22Rv1 (cell line): ENCODE results near the gene FAM174A.

Source experiments
- ZFX ChIP-seq: fragments of 450-650 bp; IDR thresholded peaks from 2 replicates; pipeline ENCODE4 v1.6.1; 2017; ENCODE audit warnings: antibody characterized with exemption, borderline replicate concordance
- TF ChIP-seq, protein P1 (sequence below): fragments of 450-650 bp; IDR thresholded peaks from 2 replicates; pipeline ENCODE4 v1.5.1; 2017; ENCODE audit warnings: mild to moderate bottlenecking

DNA sequence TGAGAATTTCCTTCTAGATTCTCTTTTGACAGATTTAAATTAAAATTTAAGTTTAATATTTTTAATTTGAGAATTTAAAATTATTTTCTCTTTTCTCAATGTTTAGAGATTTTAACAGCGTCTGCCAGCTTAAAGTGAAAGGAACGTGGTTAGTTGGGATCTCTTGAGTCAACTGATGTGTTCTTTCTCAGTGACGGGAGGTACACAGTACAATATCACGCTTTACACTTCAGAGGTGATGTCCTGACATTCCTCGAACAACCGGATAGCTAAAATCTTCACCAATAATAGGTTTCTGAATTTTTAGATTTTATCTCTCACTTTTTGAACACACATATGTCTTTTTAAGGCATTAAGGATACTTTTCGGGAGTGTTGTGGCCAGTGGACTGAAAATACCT lies 81.1 kb downstream of the FAM174A start:
- TF ChIP-seq, protein P1, sequence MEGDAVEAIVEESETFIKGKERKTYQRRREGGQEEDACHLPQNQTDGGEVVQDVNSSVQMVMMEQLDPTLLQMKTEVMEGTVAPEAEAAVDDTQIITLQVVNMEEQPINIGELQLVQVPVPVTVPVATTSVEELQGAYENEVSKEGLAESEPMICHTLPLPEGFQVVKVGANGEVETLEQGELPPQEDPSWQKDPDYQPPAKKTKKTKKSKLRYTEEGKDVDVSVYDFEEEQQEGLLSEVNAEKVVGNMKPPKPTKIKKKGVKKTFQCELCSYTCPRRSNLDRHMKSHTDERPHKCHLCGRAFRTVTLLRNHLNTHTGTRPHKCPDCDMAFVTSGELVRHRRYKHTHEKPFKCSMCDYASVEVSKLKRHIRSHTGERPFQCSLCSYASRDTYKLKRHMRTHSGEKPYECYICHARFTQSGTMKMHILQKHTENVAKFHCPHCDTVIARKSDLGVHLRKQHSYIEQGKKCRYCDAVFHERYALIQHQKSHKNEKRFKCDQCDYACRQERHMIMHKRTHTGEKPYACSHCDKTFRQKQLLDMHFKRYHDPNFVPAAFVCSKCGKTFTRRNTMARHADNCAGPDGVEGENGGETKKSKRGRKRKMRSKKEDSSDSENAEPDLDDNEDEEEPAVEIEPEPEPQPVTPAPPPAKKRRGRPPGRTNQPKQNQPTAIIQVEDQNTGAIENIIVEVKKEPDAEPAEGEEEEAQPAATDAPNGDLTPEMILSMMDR, result no peak
- TF ChIP-seq ZFX, result no peak
